HepG2 (cell line): ENCODE measurements around the gene THRAP3. TPM values are rescaled to one million over a fixed set of nuclear protein-coding genes. Genes with fewer than 3 reads are reported as not detected.
A peak's percentile ranks its signal among the peaks of the same experiment; 100 is the strongest.

ENCODE experiments used
- ARID3A ChIP-seq: IDR thresholded peaks from 2 replicates; pipeline ENCODE4 v1.6.1; 2012; ENCODE audit warnings: low read depth, low read length, improper control_type of control experiment
- HNRNPLL ChIP-seq: fragments of 200-400 bp; formaldehyde crosslinking; IDR thresholded peaks from 2 replicates; pipeline ENCODE4 v1.6.1; 2017; ENCODE audit warnings: mild to moderate bottlenecking, low read depth, low read length; ENCODE audit not compliant: poor library complexity, severe bottlenecking
- IRF1 ChIP-seq: sonication (generic); formaldehyde crosslinking; IDR thresholded peaks from 2 replicates; pipeline ENCODE4 v1.4.0; 2020; ENCODE audit warnings: low read depth, mild to moderate bottlenecking, missing genetic modification reagents
- KMT2B ChIP-seq: IDR thresholded peaks from 2 replicates; pipeline ENCODE4 v1.6.1; 2016; ENCODE audit warnings: missing genetic modification reagents, missing compliant biosample characterization
- MBD4 ChIP-seq: IDR thresholded peaks from 2 replicates; pipeline ENCODE4 v1.6.1; 2012; ENCODE audit warnings: low read length, inconsistent platforms, borderline replicate concordance
- MTA3 ChIP-seq: sonication (generic); formaldehyde crosslinking; IDR thresholded peaks from 2 replicates; pipeline ENCODE4 v1.4.0; 2020; ENCODE audit warnings: missing genetic modification reagents
- NCOA1 ChIP-seq: sonication (generic); formaldehyde crosslinking; IDR thresholded peaks from 2 replicates; pipeline ENCODE4 v1.9.0; 2021; ENCODE audit warnings: missing genetic modification reagents
- PATZ1 ChIP-seq: sonication (generic); formaldehyde crosslinking; IDR thresholded peaks from 2 replicates; pipeline ENCODE4 v1.4.0; 2020; ENCODE audit warnings: missing genetic modification reagents
- RFXAP ChIP-seq: sonication (generic); formaldehyde crosslinking; IDR thresholded peaks from 2 replicates; pipeline ENCODE4 v1.4.0; 2020; ENCODE audit warnings: missing genetic modification reagents, borderline replicate concordance
- SCMH1 ChIP-seq: sonication (generic); formaldehyde crosslinking; IDR thresholded peaks from 2 replicates; pipeline ENCODE4 v1.9.0; 2021; ENCODE audit warnings: missing genetic modification reagents, mild to moderate bottlenecking, borderline replicate concordance
- ZBTB4 ChIP-seq: sonication (generic); formaldehyde crosslinking; IDR thresholded peaks from 2 replicates; pipeline ENCODE4 v1.4.0; 2020; ENCODE audit warnings: missing genetic modification reagents, mild to moderate bottlenecking, borderline replicate concordance
- ZZZ3 ChIP-seq: sonication (generic); formaldehyde crosslinking; IDR thresholded peaks from 2 replicates; pipeline ENCODE4 v1.4.0; 2020; ENCODE audit warnings: missing genetic modification reagents, mild to moderate bottlenecking, borderline replicate concordance
- polyA plus RNA-seq, 8 experiments: library from polyadenylated mRNA; depleted of rRNA in 3 of 8; stranded (reverse) in 7 of 8; unstranded in 1 of 8; fragments of >200 nt; fragmentation: Illumina TruSeq in 4 of 8; extraction: Trizol in 4 of 8; gene quantifications; 2 replicates each; pipeline versions ENCODE4 v1.2.1 to v1.2.3, GENCODE V29; 2011 to 2016; ENCODE audit warnings: low read depth in 4 of 8, missing spikeins in 1 of 8, mixed read lengths in 1 of 8; ENCODE audit not compliant: insufficient read depth in 1 of 8
- total RNA-seq, 5 experiments: library from RNA; depleted of rRNA; stranded (reverse); fragments of >200 nt; fragmentation: Illumina TruSeq; extraction: Trizol; gene quantifications; 2 replicates each; pipeline ENCODE4 v1.2.3, GENCODE V29; 2016; ENCODE audit warnings: low read depth in 1 of 5
- TF ChIP-seq, protein P1 (sequence below): IDR thresholded peaks from 2 replicates; pipeline ENCODE4 v1.6.1; 2018; ENCODE audit warnings: missing genetic modification reagents
- TF ChIP-seq, protein P2 (sequence below): sonication (generic); formaldehyde crosslinking; IDR thresholded peaks from 2 replicates; pipeline ENCODE4 v1.4.0; 2020; ENCODE audit warnings: missing genetic modification reagents, borderline replicate concordance

THRAP3 gene
- total and polyA plus RNA-seq, 2 of the 13 experiments (the other 11 are each of a cell fraction or from before 2014, with no cell fraction given): 45.0 to 92.6 TPM

DNA sequence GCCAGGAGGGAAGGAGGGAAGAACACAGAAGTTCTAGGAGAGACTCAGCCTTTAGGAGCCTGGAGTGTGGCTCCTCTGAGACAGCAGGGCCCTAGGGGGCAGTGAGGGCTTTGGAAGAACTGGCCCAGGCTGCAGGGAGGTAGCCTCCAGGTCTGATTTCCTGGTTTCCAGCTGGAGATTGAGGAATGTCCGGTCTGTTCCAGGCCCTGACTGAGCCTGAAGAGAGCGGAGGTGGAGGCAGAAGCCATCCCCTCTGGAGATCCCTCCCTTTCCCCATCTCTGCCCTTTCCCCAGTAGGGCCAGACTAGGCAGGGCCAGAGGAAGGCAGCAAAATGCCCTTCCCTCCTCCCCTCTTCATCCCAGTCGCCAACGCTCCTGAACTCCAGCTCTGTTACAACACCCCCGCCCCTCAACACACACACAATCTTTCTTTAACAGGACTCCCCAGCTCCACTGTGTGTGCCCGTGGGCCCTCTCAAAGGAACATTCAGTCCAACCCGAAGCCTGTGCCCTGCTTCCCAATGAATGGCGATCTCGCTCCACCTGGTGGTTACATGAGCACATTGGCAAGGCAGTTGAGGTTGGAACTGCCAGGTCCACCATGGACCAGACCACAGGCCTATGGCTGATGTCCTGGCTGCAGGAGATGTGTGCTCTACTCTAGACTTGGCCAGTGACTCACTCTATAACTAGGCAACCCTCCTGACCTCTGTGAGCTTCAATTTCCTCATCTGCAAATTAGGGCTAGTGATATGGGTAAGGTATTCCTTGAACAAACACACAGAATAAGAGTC is 36.2 kb upstream of the THRAP3 start (continued):
- TF ChIP-seq, protein P1, sequence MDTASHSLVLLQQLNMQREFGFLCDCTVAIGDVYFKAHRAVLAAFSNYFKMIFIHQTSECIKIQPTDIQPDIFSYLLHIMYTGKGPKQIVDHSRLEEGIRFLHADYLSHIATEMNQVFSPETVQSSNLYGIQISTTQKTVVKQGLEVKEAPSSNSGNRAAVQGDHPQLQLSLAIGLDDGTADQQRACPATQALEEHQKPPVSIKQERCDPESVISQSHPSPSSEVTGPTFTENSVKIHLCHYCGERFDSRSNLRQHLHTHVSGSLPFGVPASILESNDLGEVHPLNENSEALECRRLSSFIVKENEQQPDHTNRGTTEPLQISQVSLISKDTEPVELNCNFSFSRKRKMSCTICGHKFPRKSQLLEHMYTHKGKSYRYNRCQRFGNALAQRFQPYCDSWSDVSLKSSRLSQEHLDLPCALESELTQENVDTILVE (CRISPR knock-in tag): 0 out of 2 replicates have a peak, but pooled peaks have one; percentile 41
- TF ChIP-seq NCOA1 (no peak), MBD4 (no peak), ARID3A (no peak), PATZ1 (CRISPR knock-in tag) (peak; percentile 68), IRF1 (no peak), SCMH1 (CRISPR knock-in tag) (no peak), KMT2B (CRISPR knock-in tag) (no peak), MTA3 (CRISPR knock-in tag) (no peak), ZBTB4 (CRISPR knock-in tag) (0 out of 2 replicates have a peak, but pooled peaks have one; percentile 40), ZZZ3 (CRISPR knock-in tag) (peak; percentile 44; the same call in 1 of the 2 replicates), HNRNPLL (no peak), RFXAP (CRISPR knock-in tag) (0 out of 2 replicates have a peak, but pooled peaks have one; percentile 18)
- TF ChIP-seq, protein P2, sequence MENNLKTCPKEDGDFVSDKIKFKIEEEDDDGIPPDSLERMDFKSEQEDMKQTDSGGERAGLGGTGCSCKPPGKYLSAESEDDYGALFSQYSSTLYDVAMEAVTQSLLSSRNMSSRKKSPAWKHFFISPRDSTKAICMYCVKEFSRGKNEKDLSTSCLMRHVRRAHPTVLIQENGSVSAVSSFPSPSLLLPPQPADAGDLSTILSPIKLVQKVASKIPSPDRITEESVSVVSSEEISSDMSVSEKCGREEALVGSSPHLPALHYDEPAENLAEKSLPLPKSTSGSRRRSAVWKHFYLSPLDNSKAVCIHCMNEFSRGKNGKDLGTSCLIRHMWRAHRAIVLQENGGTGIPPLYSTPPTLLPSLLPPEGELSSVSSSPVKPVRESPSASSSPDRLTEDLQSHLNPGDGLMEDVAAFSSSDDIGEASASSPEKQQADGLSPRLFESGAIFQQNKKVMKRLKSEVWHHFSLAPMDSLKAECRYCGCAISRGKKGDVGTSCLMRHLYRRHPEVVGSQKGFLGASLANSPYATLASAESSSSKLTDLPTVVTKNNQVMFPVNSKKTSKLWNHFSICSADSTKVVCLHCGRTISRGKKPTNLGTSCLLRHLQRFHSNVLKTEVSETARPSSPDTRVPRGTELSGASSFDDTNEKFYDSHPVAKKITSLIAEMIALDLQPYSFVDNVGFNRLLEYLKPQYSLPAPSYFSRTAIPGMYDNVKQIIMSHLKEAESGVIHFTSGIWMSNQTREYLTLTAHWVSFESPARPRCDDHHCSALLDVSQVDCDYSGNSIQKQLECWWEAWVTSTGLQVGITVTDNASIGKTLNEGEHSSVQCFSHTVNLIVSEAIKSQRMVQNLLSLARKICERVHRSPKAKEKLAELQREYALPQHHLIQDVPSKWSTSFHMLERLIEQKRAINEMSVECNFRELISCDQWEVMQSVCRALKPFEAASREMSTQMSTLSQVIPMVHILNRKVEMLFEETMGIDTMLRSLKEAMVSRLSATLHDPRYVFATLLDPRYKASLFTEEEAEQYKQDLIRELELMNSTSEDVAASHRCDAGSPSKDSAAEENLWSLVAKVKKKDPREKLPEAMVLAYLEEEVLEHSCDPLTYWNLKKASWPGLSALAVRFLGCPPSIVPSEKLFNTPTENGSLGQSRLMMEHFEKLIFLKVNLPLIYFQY: 0 out of 2 replicates have a peak, but pooled peaks have one; percentile 27
